Measurements from ENCODE around the gene ARL16.

- no peak for TF ChIP-seq POLR2A (IDR thresholded peaks at IDR 0.05; ENCODE audit: low read depth, low read length)
- no peak for TF ChIP-seq RAD21 (IDR thresholded peaks at IDR 0.05; ENCODE audit: low read length)
- no peak for TF ChIP-seq CTCF (conservative IDR thresholded peaks at IDR 0.05; ENCODE audit: low read depth, low read length)
These were observed 13.9 kb upstream of the ARL16 start for GRCh38 chr17:81697261-81698044.

Data from IMR-90 (cell line).